WTC11 (cell line): ENCODE data around the gene BTD.

Experiments used
- ESRRA ChIP-seq: sonication (generic); formaldehyde crosslinking; IDR thresholded peaks from 2 replicates; pipeline ENCODE4 v1.8.1; 2022; ENCODE audit warnings: mild to moderate bottlenecking, missing genetic modification reagents, borderline replicate concordance
- NR1H2 ChIP-seq: sonication (generic); formaldehyde crosslinking; IDR thresholded peaks from 2 replicates; pipeline ENCODE4 v1.9.0; 2021; ENCODE audit warnings: mild to moderate bottlenecking, moderate library complexity, missing genetic modification reagents
- NR2C2 ChIP-seq: sonication (generic); formaldehyde crosslinking; IDR thresholded peaks from 2 replicates; pipeline ENCODE4 v1.8.0; 2022; ENCODE audit warnings: mild to moderate bottlenecking, missing genetic modification reagents
- SMAD4 ChIP-seq: sonication (generic); formaldehyde crosslinking; IDR thresholded peaks from 2 replicates; pipeline ENCODE4 v1.8.0; 2022; ENCODE audit warnings: mild to moderate bottlenecking, missing genetic modification reagents
- TCF7 ChIP-seq: sonication (generic); formaldehyde crosslinking; IDR thresholded peaks from 2 replicates; pipeline ENCODE4 v1.8.0; 2022; ENCODE audit warnings: mild to moderate bottlenecking, low read depth, missing genetic modification reagents, moderate library complexity
- ZNF121 ChIP-seq: sonication (generic); formaldehyde crosslinking; IDR thresholded peaks from 2 replicates; pipeline ENCODE4 v1.8.0; 2023; ENCODE audit warnings: missing genetic modification reagents
- ZNF232 ChIP-seq: sonication (generic); formaldehyde crosslinking; IDR thresholded peaks from 2 replicates; pipeline ENCODE4 v1.8.0; 2022; ENCODE audit warnings: mild to moderate bottlenecking, missing genetic modification reagents
- TF ChIP-seq, protein P1 (sequence below): sonication (generic); formaldehyde crosslinking; IDR thresholded peaks from 2 replicates; pipeline ENCODE4 v1.8.1; 2022; ENCODE audit warnings: missing genetic modification reagents, borderline replicate concordance
- TF ChIP-seq, protein P2 (sequence below): fragments of 200-600 bp; IDR thresholded peaks from 2 replicates; pipeline ENCODE4 v1.8.0; 2022; ENCODE audit warnings: antibody characterized with exemption
- TF ChIP-seq, protein P3 (sequence below): sonication (generic); formaldehyde crosslinking; IDR thresholded peaks from 2 replicates; pipeline ENCODE4 v1.8.0; 2022; ENCODE audit warnings: mild to moderate bottlenecking, missing genetic modification reagents
- TF ChIP-seq, protein P4 (sequence below): fragments of 250-450 bp; sonication (Bioruptor Pico); conservative IDR thresholded peaks from 2 replicates; pipeline ENCODE4 v1.9.0; 2021; ENCODE audit warnings: mild to moderate bottlenecking
- TF ChIP-seq, protein P5 (sequence below): sonication (generic); formaldehyde crosslinking; IDR thresholded peaks from 2 replicates; pipeline ENCODE4 v1.8.1; 2022; ENCODE audit warnings: mild to moderate bottlenecking, moderate library complexity, missing genetic modification reagents

DNA sequence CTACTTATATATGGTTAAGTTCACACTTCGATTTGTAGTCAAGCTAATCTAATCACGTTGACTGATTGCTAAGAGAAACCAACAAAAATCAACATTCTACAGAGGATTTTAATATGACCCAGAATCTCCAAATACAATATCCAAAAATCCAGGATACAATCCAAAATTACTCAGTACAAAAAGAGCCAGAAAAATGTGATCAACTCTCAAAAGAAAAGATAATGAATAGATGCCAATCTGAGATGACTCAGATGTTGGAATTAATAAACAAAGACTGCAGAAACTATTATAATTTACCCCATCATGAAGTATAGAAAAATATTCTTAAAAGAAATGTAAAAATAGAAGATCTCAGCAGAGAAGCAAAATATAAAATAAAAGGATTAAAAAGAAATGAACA is 22.5 kb upstream of the BTD start:
- TF ChIP-seq NR1H2 (no peak), ZNF232 (CRISPR knock-in tag) (no peak), SMAD4 (no peak), ESRRA (CRISPR knock-in tag) (no peak), TCF7 (CRISPR knock-in tag) (no peak), NR2C2 (CRISPR knock-in tag) (no peak), ZNF121 (CRISPR knock-in tag) (no peak)
- TF ChIP-seq, protein P1, sequence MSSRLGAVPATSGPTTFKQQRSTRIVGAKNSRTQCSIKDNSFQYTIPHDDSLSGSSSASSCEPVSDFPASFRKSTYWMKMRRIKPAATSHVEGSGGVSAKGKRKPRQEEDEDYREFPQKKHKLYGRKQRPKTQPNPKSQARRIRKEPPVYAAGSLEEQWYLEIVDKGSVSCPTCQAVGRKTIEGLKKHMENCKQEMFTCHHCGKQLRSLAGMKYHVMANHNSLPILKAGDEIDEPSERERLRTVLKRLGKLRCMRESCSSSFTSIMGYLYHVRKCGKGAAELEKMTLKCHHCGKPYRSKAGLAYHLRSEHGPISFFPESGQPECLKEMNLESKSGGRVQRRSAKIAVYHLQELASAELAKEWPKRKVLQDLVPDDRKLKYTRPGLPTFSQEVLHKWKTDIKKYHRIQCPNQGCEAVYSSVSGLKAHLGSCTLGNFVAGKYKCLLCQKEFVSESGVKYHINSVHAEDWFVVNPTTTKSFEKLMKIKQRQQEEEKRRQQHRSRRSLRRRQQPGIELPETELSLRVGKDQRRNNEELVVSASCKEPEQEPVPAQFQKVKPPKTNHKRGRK (CRISPR knock-in tag) = no peak
- TF ChIP-seq, protein P2, sequence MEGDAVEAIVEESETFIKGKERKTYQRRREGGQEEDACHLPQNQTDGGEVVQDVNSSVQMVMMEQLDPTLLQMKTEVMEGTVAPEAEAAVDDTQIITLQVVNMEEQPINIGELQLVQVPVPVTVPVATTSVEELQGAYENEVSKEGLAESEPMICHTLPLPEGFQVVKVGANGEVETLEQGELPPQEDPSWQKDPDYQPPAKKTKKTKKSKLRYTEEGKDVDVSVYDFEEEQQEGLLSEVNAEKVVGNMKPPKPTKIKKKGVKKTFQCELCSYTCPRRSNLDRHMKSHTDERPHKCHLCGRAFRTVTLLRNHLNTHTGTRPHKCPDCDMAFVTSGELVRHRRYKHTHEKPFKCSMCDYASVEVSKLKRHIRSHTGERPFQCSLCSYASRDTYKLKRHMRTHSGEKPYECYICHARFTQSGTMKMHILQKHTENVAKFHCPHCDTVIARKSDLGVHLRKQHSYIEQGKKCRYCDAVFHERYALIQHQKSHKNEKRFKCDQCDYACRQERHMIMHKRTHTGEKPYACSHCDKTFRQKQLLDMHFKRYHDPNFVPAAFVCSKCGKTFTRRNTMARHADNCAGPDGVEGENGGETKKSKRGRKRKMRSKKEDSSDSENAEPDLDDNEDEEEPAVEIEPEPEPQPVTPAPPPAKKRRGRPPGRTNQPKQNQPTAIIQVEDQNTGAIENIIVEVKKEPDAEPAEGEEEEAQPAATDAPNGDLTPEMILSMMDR = no peak
- TF ChIP-seq, protein P3, sequence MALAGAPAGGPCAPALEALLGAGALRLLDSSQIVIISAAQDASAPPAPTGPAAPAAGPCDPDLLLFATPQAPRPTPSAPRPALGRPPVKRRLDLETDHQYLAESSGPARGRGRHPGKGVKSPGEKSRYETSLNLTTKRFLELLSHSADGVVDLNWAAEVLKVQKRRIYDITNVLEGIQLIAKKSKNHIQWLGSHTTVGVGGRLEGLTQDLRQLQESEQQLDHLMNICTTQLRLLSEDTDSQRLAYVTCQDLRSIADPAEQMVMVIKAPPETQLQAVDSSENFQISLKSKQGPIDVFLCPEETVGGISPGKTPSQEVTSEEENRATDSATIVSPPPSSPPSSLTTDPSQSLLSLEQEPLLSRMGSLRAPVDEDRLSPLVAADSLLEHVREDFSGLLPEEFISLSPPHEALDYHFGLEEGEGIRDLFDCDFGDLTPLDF (CRISPR knock-in tag) = no peak
- TF ChIP-seq, protein P4, sequence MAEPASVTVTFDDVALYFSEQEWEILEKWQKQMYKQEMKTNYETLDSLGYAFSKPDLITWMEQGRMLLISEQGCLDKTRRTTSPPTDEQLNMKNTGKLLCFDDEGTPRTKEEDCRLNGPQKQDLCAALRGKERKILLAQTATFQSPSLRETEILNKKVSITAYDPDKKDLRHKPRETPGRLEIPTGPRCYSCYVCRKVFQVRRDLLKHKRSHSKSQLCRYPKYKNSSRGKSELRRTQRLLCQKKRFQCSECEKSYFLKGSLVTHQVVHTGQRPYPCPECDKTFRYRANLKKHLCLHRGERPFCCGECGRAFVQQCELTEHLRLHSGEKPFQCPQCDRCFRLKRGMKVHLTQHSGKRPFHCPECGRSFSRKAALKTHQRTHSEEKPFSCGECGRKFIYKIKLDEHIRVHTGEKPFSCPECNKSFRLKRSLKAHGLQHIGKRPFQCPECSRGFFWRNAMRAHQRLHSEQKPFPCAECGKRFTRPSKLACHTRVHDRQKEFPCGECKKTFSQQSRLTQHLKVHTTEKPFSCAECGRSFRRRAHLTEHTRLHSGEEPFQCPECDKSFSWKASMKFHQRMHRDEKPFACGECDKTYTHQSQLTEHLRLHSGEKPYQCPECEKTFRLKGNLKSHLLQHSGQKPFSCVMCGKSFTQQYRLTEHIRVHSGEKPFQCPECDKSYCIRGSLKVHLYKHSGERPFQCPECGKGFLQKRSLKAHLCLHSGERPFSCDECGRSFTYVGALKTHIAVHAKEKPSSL (CRISPR knock-in tag) = no peak
- TF ChIP-seq, protein P5, sequence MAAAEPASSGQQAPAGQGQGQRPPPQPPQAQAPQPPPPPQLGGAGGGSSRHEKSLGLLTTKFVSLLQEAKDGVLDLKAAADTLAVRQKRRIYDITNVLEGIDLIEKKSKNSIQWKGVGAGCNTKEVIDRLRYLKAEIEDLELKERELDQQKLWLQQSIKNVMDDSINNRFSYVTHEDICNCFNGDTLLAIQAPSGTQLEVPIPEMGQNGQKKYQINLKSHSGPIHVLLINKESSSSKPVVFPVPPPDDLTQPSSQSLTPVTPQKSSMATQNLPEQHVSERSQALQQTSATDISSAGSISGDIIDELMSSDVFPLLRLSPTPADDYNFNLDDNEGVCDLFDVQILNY (CRISPR knock-in tag) = no peak
